GM21786 (cell line): Measurements from ENCODE around the gene NPIPA1.
"Not testable (repeated sequence)": the region's sequence is repeated elsewhere in the genome, so short reads cannot be mapped to it uniquely, and the experiment has no call there.

ENCODE experiments used
- ATAC-seq: cut with Tn5 transposase; IDR thresholded peaks from one replicate; pipeline ENCODE4 v1.9.1; 2021; ENCODE audit not compliant: unreplicated experiment

NPIPA1 gene

DNA sequence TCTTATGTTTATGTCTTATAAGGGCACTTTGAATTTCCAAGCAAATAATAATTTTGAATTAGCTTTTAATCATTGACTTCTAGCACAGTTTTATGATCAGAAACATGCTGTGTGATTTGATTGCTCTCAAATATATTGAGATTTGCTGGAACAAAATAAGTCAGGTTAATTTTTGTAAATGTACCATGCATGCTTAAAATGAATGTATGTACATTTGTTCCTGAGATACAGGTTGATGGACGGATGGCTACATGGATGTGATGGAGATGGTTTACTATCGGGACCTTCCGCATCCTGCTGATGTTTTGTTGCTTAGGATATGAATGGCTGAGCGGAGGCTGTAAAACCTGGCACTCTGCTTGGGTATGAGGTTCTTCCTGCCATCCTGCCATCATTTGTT is at the start of gene NPIPA1:
TSS of gene NPIPA1 (plus strand) at position 301 of the 400 bp plus-strand sequence. CDS start at position 301, 0 bp downstream.
- ATAC-seq: not testable (repeated sequence)

DNA sequence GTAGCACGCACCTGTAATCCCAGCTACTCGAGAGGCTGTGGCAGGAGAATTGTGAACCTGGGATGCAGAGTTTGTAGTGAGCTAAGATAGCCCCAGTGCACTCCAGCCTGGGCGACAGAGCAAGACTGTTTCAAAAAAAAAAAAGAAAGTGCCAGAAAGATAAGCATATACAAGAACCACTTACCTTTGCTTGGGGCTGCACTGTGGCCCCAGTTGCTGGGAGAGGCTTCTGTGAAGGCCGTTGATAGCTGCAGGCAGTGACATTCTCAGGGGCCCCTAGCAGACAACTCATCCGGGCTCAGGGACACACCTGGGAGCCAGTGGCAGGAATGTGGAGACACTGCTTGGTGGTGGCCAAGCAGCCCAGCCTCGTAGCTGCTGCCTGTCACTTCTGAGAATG is 45.1 kb upstream of the NPIPA1 start:
- ATAC-seq: not testable (repeated sequence)

DNA sequence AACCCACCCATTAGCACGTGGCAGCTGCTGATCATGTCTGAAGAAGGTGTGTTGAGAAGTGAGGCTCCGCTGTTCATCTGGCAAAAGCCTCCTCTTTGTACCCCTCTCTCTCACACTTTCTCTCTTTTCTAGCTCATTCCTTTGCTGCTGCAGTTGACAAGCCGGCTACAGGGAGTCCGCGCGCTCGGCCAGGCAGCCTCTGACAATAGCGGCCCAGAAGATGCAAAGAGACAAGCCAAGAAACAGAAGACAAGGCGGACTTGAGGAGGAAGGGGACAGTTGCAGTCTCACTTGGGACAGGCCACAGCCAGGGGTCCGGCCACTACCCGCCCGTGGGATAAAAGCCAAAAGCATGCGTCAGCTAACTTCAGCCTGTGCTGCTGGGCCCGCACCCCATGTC is 41.9 kb upstream of the NPIPA1 start:
- ATAC-seq: not testable (repeated sequence)

DNA sequence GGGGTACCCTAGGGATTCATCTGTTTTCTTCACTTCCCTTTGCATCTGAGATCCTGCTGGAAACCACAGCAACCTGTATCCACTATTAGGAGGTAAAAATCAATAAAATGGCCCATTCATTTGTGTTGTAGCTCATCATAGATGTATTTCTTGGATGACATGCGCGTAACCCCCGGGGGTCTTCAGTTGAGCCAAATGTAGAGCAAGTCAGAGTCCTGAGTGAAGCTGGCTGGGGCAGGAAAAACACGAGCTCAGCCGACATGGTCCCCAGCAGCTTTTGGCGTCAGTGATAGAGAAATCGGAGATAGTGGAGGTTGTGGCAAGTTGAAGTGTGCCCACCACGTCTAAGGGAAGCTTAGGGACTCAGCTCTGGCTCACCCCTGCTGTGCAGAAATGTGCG is 41.2 kb upstream of the NPIPA1 start:
- ATAC-seq: not testable (repeated sequence)

DNA sequence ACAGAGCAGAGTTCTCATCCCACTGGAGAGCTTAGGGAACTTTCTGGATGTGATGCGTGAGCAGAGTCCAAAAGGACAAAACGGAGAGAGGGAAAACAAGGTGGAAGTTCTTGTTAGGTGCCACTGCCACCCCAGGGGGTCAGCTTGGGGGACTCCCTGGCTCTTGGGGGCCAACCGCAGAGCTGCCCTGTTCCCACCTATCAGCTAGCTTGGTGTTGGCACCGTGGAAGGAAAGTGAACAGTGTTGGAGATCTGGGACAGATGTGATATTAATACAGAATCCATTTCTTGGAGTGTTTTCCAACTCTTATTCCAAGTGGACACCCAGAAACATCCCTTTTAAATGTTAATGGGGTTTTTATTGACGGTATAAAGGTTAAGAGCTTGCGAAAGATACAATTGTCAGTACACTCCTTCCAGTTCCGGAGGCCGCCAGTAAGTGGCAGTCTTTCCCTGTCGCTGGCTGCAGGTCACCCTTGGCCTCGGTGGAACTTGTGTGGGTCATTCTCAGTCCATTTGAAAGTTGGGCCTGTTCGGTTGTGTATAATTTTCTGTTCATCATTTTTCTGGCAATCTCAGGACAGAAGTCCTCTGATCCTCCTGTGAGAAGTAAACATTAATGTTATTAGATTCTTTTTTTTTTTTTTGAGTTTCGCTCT is 40.1 kb upstream of the NPIPA1 start:
- ATAC-seq: not testable (repeated sequence)

DNA sequence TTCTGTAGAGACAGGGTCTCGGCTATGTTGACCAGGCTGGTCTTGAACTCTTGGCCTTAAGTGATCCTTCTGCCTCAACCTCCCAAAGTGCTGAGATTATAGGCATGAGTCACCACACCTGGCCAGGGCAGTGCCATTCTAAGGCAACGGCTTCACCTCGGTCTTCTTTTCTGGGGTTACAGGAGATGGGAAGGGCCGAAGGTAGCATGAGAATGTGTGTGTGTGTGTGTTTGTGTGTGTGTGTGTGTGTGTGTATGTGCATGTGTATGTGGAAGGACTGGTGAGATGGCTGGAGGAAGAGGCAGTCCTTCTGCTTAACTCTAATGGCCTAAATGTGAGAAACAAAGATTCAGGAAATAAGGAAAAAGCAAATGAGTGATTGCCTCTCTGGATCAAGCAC is 39.1 kb upstream of the NPIPA1 start:
- ATAC-seq: not testable (repeated sequence)

DNA sequence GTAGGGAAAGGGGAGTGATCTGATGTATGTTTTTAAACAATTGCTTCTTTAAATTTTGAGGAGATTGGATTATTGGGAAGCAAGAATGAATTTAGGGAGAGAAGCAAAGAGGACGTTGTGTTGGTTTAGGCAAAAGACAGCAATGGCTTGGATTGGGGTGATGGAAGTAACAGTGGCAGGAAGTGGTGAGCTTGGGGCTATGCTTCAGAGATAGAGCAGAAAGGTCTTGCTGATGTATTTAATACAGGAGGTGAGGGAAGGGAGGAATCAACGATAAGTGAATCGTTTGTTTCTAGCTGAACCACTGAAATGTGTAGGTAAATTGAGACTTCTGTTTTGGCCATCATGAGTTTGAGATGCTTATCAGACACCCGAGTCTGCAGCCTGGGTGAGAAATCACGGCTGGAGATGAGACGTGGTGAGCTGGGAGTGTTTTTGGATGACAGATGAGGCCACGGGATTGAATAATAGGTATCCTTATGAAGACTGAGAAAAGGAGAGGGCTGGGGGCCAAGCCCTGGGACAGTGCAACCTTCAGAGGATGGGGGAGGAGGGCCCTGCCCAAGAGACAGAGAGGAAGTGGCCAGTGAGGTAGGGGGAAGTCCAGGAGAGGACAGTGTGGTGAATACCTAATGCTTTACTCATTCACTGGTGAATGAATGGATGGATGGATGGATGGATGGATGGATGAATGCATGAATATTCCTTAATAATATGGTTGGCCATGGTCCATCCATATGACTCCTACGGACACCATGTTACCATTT is 33.9 kb upstream of the NPIPA1 start:
- not testable (repeated sequence) for ATAC-seq

DNA sequence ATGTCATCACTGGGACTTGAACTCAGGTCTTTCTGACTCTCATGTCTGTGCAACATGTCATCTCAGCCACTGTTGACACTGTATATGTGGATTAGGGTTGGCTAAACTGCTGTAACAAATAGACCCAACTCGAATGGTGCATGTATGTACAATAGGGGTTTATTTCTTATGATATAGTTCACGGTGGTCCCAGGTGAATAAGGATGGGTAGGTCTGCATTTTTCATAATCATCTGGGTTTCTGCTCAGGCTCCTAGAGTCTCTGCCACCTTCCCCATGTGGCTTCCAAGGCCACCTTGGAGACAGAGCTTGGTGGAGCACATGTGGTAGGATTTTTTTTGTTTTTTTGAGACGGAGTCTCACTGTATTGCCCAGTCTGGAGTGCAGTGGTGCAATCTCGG is 27.5 kb upstream of the NPIPA1 start:
- not testable (repeated sequence) for ATAC-seq

DNA sequence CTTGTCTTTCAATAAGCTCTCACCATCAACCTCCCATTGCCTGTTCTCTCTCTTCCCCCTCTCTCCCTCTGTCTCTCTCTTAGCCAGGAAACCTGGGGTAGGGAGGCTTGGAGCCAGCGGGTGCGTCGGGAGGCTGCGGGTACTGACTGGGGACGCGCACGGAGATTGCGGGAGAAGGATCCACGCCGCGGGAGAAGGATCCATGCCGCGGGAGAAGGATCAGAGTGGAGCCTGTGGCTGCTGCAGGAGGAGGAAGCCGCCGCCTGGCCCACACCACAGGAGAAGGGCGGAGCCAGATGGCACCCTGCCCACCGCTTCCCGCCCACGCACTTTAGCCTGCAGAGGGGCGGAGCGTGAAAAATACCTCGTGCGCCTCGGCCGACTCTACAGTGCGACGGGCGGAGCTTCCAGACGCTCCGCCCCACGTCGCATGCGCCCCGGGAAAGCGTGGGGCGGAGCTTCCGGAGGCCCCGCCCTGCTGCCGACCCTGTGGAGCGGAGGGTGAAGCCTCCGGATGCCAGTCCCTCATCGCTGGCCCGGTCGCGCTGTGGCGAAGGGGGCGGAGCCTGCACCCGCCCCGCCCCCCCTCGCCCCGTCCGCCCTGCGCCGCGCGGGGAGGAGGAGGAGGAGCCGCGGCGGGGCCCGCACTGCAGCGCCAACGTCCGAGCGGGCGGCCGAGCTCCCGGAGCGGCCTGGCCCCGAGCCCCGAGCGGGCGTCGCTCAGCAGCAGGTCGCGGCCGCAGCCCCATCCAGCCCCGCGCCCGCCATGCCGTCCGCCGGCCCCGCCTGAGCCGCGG is 26.2 kb upstream of the NPIPA1 start:
- ATAC-seq: not testable (repeated sequence)

DNA sequence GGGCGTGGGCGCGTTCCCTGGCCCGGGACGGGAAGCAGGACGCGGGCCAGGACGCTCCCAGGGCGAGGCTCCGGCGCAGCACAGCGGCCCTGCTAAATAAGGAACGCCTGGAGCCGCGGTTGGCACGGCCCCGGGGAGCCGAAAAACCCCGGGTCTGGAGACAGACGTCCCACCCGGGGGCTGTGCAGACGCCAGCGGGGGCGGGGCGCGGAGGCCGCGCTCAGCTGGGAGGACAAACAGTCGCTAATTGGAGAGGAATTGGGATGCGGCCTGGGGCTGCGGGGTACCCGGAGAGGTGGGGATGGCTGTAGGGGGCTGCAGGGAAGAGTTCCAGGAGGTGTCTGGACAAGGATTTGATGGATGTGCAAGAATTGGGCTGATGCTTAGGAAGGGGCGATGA is 25.3 kb upstream of the NPIPA1 start:
- not testable (repeated sequence) for ATAC-seq

DNA sequence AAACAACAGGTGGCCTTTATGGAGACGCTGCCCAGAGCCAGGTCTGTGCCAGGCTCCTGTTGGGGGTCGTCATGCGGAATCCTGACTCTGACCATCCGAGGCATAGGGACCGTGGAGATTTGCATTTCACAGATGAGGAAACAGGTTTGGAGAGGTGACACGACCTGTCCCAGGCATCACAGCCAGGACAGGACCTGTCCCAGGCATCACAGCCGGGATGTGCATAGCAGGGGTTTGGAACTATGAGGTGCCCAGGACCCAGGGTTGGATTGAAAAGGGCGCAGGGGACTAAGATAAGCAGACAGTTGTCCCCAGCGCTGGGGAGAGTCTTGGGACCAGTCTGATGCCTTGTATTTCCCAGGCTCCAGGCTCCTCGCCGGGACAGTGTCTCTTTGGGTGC is 24.7 kb upstream of the NPIPA1 start:
- ATAC-seq: not testable (repeated sequence)

DNA sequence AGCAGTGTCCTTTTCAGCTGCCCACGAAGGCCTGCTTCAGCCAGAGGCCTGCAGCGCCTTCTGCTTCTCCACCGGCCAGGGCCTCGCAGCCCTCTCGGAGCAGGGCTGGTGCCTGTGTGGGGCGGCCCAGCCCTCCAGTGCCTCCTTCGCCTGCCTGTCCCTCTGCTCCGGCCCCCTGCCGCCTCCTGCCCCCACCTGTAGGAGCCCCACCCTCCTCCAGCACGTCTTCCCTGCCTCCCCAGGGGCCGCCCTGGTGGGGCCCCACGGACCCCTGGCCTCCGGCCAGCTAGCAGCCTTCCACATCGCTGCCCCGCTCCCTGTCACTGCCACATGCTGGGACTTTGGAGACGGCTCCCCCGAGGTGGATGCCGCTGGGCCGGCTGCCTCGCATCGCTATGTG is 18.7 kb upstream of the NPIPA1 start:
- not testable (repeated sequence) for ATAC-seq

DNA sequence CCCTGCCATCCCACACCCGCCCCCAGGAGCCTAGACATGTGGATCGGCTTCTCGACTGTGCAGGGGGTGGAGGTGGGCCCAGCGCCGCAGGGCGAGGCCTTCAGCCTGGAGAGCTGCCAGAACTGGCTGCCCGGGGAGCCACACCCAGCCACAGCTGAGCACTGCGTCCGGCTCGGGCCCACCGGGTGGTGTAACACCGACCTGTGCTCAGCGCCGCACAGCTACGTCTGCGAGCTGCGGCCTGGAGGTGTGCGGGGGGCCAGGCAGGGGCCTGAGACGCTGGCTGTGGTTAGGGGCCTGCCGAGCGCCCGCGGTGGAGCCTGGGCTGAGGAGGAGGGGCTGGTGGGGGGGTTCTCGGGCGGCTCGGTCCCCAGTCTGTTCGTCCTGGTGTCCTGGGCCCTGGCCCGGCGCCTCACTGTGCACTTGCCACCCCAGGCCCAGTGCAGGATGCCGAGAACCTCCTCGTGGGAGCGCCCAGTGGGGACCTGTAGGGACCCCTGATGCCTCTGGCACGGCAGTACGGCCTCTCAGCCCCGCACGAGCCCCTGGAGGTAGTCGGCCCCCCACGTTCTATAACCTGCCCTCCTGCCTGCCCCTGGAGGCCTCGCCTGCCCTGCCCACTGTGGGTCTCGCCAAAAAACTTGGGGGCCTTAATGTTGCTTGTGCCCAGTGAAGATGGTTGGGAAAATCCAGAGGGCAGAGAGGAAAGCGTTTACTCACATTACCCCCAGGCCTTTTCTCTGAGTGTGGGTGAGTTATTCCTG is 17.2 kb upstream of the NPIPA1 start:
- not testable (repeated sequence) for ATAC-seq

DNA sequence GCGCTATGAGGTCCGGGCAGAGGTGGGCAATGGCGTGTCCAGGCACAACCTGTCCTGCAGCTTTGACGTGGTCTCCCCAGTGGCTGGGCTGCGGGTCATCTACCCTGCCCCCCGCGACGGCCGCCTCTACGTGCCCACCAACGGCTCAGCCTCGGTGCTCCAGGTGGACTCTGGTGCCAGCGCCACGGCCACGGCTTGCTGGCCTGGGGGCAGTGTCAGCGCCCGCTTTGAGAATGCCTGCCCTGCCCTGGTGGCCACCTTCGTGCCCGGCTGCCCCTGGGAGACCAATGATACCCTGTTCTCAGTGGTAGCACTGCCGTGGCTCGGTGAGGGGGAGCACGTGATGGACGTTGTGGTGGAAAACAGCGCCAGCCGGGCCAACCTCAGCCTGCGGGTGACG is 15.0 kb upstream of the NPIPA1 start:
- ATAC-seq: not testable (repeated sequence)

DNA sequence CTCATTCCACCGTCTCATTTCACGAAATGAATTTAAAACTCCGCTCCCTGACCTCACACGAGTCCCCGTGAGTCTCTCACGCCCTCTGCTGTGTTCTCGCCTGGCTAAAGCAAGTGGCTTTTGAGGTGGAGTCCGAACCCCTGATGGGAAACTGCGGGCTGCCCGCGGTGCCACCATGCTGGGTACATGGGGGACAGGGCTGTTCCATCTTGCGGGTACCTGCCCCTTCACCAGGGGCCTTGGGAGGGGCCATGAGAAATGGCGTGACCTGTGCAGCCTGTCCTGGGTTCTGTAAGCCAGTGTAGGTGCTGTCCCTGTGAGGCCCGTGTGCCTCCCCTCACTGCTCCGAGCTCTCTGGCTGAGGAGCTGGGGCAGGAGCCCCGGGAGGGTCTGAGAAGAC is 14.3 kb upstream of the NPIPA1 start:
- not testable (repeated sequence) for ATAC-seq

DNA sequence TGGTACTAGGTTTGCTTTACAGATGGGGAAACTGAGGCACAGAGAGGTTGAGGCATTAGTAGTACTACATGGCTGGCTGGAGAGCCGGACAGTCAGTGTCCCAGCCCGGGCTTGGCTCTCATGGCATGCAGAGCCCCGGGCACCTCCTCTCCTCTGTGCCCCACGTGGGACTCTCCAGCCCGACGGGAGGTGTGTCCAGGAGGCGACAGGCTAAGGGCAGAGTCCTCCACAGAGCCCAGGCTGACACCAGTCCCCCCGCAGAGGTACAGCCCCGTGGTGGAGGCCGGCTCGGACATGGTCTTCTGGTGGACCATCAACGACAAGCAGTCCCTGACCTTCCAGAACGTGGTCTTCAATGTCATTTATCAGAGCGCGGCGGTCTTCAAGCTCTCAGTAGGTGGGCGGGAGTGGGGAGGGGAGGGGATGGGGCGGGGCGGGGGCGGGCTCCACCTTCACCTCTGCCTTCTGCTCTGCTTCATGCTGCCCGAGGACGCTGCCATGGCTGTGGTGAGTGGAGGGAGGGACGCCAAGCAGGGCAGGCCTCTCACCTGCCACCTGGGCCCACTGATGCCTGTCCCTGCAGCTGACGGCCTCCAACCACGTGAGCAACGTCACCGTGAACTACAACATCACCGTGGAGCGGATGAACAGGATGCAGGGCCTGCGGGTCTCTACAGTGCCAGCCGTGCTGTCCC is 13.7 kb upstream of the NPIPA1 start:
- ATAC-seq: not testable (repeated sequence)

DNA sequence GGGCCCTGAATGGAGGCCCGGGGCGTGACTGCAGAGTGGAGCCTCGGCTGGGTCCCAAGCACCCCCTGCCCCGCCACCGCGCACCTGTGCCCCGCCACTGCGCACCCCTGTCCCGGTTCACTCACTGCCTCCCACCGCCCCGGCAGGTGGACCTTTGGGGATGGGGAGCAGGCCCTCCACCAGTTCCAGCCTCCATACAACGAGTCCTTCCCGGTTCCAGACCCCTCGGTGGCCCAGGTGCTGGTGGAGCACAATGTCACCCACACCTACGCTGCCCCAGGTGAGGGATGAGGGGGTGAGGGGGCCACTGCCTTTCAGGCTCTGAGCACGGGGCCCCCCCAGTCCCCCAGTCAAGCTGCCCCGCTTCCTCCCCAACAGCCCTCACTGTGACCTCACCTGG is 12.9 kb upstream of the NPIPA1 start:
- ATAC-seq: not testable (repeated sequence)

DNA sequence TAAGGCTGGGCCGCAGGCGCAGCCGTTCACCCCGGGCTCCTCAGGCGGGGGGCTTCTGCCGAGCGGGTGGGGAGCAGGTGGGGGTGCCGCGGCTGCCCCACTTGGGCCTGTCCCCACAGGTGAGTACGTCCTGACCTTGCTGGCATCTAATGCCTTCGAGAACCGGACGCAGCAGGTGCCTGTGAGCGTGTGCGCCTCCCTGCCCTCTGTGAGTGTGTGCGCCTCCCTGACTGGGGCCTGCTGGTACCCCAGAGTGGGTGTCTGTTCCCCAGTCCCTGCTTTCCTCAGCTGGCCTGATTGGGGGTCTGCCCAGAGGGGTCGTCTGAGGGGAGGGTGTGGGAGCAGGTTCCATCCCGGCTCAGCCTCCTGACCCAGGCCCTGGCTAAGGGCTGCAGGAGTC is 12.3 kb upstream of the NPIPA1 start:
- ATAC-seq: not testable (repeated sequence)

DNA sequence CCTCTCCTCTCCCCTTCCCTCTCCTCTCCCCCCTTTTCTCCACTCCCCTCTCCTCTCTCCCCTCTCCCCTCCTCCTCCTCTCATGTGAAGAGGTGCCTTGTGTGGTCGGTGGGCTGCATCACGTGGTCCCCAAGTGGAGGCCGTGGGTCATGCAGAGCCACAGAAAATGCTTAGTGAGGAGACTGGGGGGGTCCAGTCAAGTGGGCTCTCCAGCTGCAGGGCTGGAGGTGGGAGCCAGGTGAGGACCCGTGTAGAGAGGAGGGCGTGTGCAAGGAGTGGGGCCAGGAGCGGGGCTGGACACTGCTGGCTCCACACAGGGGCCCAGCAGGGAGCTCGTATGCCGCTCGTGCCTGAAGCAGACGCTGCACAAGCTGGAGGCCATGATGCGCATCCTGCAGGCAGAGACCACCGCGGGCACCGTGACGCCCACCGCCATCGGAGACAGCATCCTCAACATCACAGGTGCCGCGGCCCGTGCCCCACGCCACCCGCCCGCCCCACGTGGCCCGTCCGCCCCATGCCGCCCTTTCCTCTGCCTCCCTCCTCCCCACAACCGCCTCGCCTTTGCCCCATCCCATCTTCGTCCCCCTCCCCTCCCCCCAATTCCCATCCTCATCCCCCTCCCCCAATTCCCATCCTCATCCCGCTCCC is 9.1 kb upstream of the NPIPA1 start:
- ATAC-seq: not testable (repeated sequence)

DNA sequence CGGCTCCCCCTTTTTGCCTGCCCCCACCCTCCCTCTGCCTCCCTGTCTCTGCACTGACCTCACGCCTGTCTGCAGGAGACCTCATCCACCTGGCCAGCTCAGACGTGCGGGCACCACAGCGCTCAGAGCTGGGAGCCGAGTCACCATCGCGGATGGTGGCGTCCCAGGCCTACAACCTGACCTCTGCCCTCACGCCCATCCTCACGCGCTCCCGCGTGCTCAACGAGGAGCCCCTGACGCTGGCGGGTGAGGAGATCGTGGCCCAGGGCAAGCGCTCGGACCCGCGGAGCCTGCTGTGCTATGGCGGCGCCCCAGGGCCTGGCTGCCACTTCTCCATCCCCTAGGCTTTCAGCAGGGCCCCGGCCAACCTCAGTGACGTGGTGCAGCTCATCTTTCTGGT is 8.1 kb upstream of the NPIPA1 start:
- ATAC-seq: not testable (repeated sequence)
